ENCODE results near the gene ZBTB37. TPM values are rescaled to one million over a fixed set of nuclear protein-coding genes. Genes with fewer than 3 reads are reported as not detected.

ZBTB37 gene
- total and polyA plus RNA-seq, 2 donors from 2014 or later = 1.0 to 19.1 TPM

GRCh38 chr1:173863224-173864161 lies 4.7 kb upstream of the ZBTB37 start:
- no peak for FAIRE-seq
- intact Hi-C loops (cut with DNase I) = no loop called here
- H3K27me3 ChIP-seq (ENCODE audit: control insufficient read depth, insufficient read depth, low read length) = no peaks in the 10 kb centered on the region
- no peak for DNase-seq
- H3K4me1 ChIP-seq (ENCODE audit: control insufficient read depth in 2 of 3, insufficient read depth in 2 of 3, low read depth in 1 of 3, low read length in 3 of 3) = peaks cover 0 to 12% (median 11%) of the 10 kb centered on the region in 3 donors
- TF ChIP-seq CTCF (IDR thresholded peaks at IDR 0.05; ENCODE audit: borderline replicate concordance, extremely low read depth, insufficient read depth) = no peak
- H3K36me3 ChIP-seq (ENCODE audit: control insufficient read depth in 2 of 3, insufficient read depth in 3 of 3, low read length in 3 of 3) = peaks cover 20 to 40% (median 24%) of the 10 kb centered on the region in 3 donors
- H3K4me3 ChIP-seq (ENCODE audit: low read length in 3 of 3) = no peak overlapping the region
- H3K9me3 ChIP-seq (ENCODE audit: control insufficient read depth in 2 of 3, insufficient read depth in 1 of 3, low read length in 3 of 3) = no peaks in the 10 kb centered on the region
- H3K9ac ChIP-seq (ENCODE audit: low read length in 3 of 3) = no peak overlapping the region
- H3K27ac ChIP-seq (ENCODE audit: low read depth in 2 of 2, low read length in 2 of 2) = no peak overlapping the region

GRCh38 chr1:173864179-173864867 lies 3.9 kb upstream of the ZBTB37 start:
- no peaks in the 10 kb centered on the region for H3K27me3 ChIP-seq (ENCODE audit: control insufficient read depth, insufficient read depth, low read length)
- peaks cover 0 to 12% (median 11%) of the 10 kb centered on the region in 3 donors for H3K4me1 ChIP-seq (ENCODE audit: control insufficient read depth in 2 of 3, insufficient read depth in 2 of 3, low read depth in 1 of 3, low read length in 3 of 3)
- no peak overlapping the region for H3K4me3 ChIP-seq (ENCODE audit: low read length in 3 of 3)
- H3K9ac ChIP-seq (ENCODE audit: low read length in 3 of 3) = no peak overlapping the region
- intact Hi-C loops (cut with DNase I) = no loop called here
- H3K36me3 ChIP-seq (ENCODE audit: control insufficient read depth in 2 of 3, insufficient read depth in 3 of 3, low read length in 3 of 3) = peaks cover 20 to 40% (median 24%) of the 10 kb centered on the region in 3 donors
- no peak overlapping the region for H3K27ac ChIP-seq (ENCODE audit: low read depth in 2 of 2, low read length in 2 of 2)
- no peak for TF ChIP-seq CTCF (IDR thresholded peaks at IDR 0.05; ENCODE audit: borderline replicate concordance, extremely low read depth, insufficient read depth)
- DNase-seq (no peak), FAIRE-seq (no peak)
- no peaks in the 10 kb centered on the region for H3K9me3 ChIP-seq (ENCODE audit: control insufficient read depth in 2 of 3, insufficient read depth in 1 of 3, low read length in 3 of 3)

- peak overlapping the region in 2 of 3 donors; percentile 32 to 99 for H3K4me3 ChIP-seq (ENCODE audit: low read length in 3 of 3)
- no peak overlapping the region for H3K27ac ChIP-seq (ENCODE audit: low read depth in 2 of 2, low read length in 2 of 2)
- no peak for DNase-seq
- no peak for TF ChIP-seq CTCF (IDR thresholded peaks at IDR 0.05; ENCODE audit: borderline replicate concordance, extremely low read depth, insufficient read depth)
- no peaks in the 10 kb centered on the region for H3K27me3 ChIP-seq (ENCODE audit: control insufficient read depth, insufficient read depth, low read length)
- H3K9ac ChIP-seq (ENCODE audit: low read length in 3 of 3) = peak overlapping the region in 1 of 3 donors; percentile 17
- no peaks in the 10 kb centered on the region for H3K9me3 ChIP-seq (ENCODE audit: control insufficient read depth in 2 of 3, insufficient read depth in 1 of 3, low read length in 3 of 3)
- intact Hi-C loops (cut with DNase I) = no loop called here
- peaks cover 0 to 22% (median 14%) of the 10 kb centered on the region in 3 donors for H3K4me1 ChIP-seq (ENCODE audit: control insufficient read depth in 2 of 3, insufficient read depth in 2 of 3, low read depth in 1 of 3, low read length in 3 of 3)
- FAIRE-seq = no peak
- peaks cover 20 to 43% (median 27%) of the 10 kb centered on the region in 3 donors for H3K36me3 ChIP-seq (ENCODE audit: control insufficient read depth in 2 of 3, insufficient read depth in 3 of 3, low read length in 3 of 3)
These were observed 2.6 kb upstream of the ZBTB37 start for GRCh38 chr1:173865468-173866164.
